Measurements from ENCODE around the gene DYNC1I2.

Gene DYNC1I2

DNA sequence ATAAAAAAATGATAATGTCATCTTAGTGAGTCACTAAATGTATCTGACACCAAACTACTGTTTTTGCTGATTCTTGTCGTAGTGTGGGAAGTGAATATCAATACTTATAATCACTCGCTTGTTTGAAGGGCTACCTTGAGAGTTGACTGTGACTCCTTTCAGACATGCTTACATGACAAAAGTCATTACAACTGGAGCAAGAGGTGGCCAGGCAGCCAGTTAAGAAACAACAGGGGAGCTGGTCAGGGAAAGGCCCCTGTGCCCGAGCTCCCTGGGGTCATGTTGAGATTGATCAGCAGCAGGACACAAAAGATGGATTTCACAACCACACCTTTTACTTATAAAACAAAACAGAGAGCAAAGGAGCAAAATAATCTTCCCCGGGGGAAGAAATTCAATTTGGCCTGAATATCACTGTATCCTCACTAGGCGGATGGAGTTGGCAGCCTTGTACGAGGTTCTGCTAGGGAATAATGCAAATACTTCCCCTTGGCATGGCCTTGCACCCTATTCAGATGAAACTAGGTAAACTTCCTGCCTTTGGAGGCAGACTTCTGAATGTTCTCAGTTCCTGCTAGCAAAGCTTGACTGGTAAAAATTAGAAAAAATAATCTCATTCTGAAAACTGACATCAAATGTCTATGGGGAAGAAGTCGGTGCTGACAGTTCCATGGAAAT lies 101.2 kb downstream of the DYNC1I2 start:
- ChIA-PET CTCF (no interaction called here), POLR2A (ENCODE audit: low non-redundant PET) (no interaction called here)
- H3K27ac ChIP-seq: no peak overlapping the region
- DNase-seq (ENCODE audit: low spot score): no peak
- TF ChIP-seq, protein P1, sequence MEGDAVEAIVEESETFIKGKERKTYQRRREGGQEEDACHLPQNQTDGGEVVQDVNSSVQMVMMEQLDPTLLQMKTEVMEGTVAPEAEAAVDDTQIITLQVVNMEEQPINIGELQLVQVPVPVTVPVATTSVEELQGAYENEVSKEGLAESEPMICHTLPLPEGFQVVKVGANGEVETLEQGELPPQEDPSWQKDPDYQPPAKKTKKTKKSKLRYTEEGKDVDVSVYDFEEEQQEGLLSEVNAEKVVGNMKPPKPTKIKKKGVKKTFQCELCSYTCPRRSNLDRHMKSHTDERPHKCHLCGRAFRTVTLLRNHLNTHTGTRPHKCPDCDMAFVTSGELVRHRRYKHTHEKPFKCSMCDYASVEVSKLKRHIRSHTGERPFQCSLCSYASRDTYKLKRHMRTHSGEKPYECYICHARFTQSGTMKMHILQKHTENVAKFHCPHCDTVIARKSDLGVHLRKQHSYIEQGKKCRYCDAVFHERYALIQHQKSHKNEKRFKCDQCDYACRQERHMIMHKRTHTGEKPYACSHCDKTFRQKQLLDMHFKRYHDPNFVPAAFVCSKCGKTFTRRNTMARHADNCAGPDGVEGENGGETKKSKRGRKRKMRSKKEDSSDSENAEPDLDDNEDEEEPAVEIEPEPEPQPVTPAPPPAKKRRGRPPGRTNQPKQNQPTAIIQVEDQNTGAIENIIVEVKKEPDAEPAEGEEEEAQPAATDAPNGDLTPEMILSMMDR (conservative IDR thresholded peaks at IDR 0.05; ENCODE audit: low read depth): no peak

DNA sequence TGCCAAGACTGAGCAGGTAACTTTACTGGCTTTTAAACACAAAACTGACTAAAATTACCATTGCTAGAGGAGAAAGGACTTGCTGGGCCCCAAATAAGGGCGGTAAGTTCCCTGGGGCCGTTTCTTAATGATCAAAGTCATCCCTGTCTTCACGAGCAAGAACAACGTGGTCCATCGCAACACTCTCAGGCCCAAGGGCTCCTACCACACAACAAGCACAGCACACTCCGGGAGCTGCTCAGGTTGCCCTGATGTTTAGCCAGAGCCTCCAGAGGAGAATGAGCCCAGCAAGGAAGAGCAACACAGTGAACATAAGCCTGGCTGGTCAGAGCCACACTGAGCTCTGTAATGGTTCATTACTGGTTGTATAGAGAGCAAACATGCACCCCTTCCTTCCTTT lies 102.7 kb downstream of the DYNC1I2 start:
- POLR2A ChIA-PET (ENCODE audit: low non-redundant PET): no interaction called here
- TF ChIP-seq, protein P1 (conservative IDR thresholded peaks at IDR 0.05; ENCODE audit: low read depth): no peak

DNA sequence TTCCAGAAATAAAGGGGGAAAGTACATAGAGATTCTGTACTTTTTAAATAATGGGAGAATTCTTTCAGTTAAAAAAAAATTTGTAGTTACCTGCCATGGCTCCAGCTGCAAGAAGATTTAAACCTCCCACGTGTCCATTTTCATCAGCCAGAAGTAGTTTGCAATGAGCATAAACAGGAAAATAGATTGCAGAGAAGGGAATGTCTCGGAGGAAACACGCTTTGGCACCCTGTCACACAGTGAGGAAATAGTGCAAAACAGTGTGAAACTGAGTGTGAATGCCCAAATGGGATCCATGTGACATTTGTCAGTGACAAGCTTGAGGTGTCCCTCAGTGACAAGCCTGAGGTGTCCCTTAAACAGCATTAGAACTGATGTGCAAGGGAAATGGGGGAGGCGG lies 104.1 kb downstream of the DYNC1I2 start:
- TF ChIP-seq, protein P1 (conservative IDR thresholded peaks at IDR 0.05; ENCODE audit: low read depth): no peak
- ChIA-PET POLR2A (ENCODE audit: low non-redundant PET) (no interaction called here), CTCF (interaction anchor here (0.6 to 1.1 kb wide), 5 partner anchors 52 to 323 kb away, joined by 3 to 5 read pairs (median 4); no protein-coding TSS in a partner anchor)
- no peak overlapping the region for H3K27ac ChIP-seq
- no peak for DNase-seq (ENCODE audit: low spot score)

More for the DNA sequence above, 102.7 kb downstream of the DYNC1I2 start:
- CTCF ChIA-PET: interaction anchor here (0.6 kb wide), 2 partner anchors 10 to 279 kb away, joined by 6 to 7 read pairs; no protein-coding TSS in a partner anchor
- DNase-seq (ENCODE audit: low spot score): no peak
- H3K27ac ChIP-seq: no peak overlapping the region

DNA sequence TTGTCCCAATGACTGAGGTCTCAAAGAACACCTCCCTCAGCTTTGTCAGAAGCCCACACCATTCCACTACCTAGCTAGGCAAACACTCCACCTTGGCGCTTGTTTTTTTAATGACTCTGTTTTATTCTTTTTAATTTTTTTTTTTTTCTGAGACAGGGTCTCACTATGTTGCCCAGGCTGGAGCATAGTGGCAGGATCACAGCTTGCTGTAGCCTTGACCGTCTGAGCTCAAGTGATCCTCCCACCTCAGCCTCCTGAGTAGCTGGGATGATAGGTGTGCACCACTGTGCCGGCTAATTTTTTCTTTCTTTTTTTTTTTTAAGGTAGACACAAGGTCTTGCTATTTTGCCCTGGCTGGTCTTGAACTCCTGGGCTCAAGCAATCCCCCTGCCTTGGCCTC lies 104.9 kb downstream of the DYNC1I2 start:
- H3K27ac ChIP-seq: no peak overlapping the region
- TF ChIP-seq, protein P1 (conservative IDR thresholded peaks at IDR 0.05; ENCODE audit: low read depth): no peak
- no peak for DNase-seq (ENCODE audit: low spot score)
- POLR2A ChIA-PET (ENCODE audit: low non-redundant PET): no interaction called here
- CTCF ChIA-PET: interaction anchor here (0.6 kb wide), 1 partner anchor 52 kb away, joined by 5 read pairs; no protein-coding TSS in a partner anchor

DNA sequence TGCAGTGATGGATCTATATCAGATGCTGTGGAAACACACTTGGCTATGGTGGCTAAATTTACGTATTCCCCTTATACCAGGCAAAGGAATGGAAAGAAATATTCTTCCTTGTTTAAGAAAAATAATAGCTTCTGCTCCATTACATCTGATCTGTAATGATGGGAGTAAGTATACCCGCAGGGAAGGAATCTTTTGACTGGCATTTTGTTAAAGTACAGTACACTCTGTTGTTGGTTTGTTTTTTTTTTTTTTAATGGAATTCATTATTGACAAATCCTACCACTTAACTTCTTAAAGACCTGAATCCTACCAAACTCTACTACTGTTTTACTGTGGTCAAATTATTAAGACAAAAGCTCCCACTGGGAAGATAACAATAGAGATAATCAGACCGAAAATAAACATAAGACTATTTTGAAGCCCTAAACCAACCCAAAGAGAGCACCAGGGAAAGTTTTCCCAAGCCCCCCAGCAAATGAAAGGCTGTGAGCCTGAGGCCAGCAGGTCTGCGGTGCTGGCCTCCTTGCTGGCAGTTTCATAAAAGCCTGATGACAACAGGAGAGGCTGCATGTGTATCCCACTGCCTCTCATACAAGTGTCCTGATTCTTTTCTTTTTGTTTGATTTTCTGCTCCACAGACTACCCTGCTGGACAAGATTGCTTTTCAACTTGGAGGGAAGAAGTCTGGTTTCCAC lies 105.8 kb downstream of the DYNC1I2 start:
- no peak overlapping the region for H3K27ac ChIP-seq
- CTCF ChIA-PET: interaction anchor here (0.7 kb wide), 1 partner anchor 91 kb away, joined by 6 read pairs; no protein-coding TSS in a partner anchor
- no peak for DNase-seq (ENCODE audit: low spot score)
- TF ChIP-seq, protein P1 (conservative IDR thresholded peaks at IDR 0.05; ENCODE audit: low read depth): no peak
- POLR2A ChIA-PET (ENCODE audit: low non-redundant PET): no interaction called here

DNA sequence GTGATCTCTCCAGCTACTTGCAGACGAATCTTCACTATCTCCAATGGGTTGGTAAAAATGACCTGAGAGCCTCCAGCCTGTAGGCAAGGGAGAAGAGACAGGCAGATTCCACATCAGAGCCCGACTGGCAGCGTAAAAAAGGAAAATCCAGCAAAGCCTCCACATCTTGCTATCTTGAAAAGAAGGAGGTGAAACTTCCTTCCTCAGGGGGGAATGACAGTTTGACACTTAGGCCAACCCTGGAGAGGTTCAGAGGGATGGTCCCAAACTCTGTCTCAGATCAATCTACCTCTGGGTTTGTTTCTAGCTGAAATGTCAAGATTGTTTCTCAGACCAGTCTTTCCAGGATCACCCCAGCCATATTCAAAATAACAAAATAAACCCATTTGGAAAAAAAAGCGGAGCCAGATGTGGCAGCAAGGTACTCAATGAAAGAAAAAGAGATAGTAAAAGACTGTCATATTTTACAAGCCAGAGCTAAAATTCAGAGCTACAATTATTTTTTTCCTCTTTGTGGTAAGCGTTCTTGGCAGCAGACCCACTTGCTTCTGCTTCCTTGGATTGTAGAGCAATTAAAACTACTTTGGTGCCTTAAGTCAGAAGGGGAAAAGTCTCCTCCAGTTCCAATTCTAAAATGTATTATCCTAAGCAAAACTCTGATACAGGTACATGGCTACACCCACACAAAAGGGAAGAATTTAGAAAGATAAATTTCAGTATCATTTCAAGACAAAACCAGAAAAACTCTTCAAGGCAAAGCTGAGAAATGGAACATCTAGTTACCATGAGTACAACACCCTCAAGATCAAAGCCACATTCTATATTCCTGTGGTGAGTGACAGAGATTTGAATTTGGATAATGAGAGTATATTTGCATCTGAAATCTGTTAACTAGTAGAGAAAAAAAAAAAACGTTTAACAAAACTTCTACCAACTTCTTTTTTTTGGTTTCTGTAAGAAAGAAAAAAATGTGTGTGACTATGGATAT lies 106.7 kb downstream of the DYNC1I2 start:
- CTCF ChIA-PET: interaction anchor here (0.7 kb wide), 2 partner anchors 643 to 729 kb away, joined by 3 to 7 read pairs; no protein-coding TSS in a partner anchor

More for the DNA sequence above, 106.7 kb downstream of the DYNC1I2 start:
- no peak for DNase-seq (ENCODE audit: low spot score)
- POLR2A ChIA-PET (ENCODE audit: low non-redundant PET): no interaction called here
- no peak overlapping the region for H3K27ac ChIP-seq
- TF ChIP-seq, protein P1 (conservative IDR thresholded peaks at IDR 0.05; ENCODE audit: low read depth): no peak

Data from RWPE1 (cell line).